ENCODE measurements around the gene ADD3. TPM values are rescaled to one million over a fixed set of nuclear protein-coding genes. Genes with fewer than 3 reads are reported as not detected.

Gene ADD3
- total and polyA plus RNA-seq, 4 donors = 15.4 to 55.9 (median 22.8) TPM

DNA sequence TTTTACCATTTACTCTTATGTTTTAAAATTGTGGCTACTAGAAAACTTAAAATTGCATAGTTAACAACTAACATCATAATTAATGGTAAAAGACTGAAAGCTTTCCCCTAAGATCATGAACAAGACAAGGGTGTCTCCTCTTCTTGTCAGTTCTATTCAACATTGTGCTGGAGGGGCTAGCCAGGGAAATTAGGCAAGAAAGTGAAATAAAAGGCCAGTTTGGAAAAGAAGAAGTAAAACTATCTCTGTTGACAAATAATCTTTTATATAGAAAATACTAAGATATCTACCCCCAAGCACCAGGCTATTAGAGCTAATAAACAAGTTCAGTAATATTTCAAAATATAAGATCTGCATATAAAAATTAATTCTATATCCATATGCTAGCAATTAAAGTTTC lies 152.7 kb downstream of the ADD3 start:
- no peaks in the 10 kb centered on the region for H3K4me1 ChIP-seq (ENCODE audit: control insufficient read depth in 4 of 4, insufficient read depth in 4 of 4, low read length in 3 of 4)
- TF ChIP-seq FOXA1 (IDR thresholded peaks at IDR 0.05) (no peak), HNF4G (IDR thresholded peaks at IDR 0.05) (no peak), JUND (IDR thresholded peaks at IDR 0.05) (no peak), HNF4A (conservative IDR thresholded peaks at IDR 0.05) (no peak), RXRA (IDR thresholded peaks at IDR 0.05) (no peak), MAX (IDR thresholded peaks at IDR 0.05) (no peak), SP1 (IDR thresholded peaks at IDR 0.05) (no peak), REST (IDR thresholded peaks at IDR 0.05) (no peak), TAF1 (conservative IDR thresholded peaks at IDR 0.05) (no peak), GABPA (IDR thresholded peaks at IDR 0.05 in 1 of 2, conservative IDR thresholded peaks at IDR 0.05 in 1 of 2) (no peak), YY1 (IDR thresholded peaks at IDR 0.05) (no peak), RAD21 (IDR thresholded peaks at IDR 0.05) (no peak), NR2F2 (IDR thresholded peaks at IDR 0.05) (no peak), ATF3 (IDR thresholded peaks at IDR 0.05) (no peak), FOXA2 (IDR thresholded peaks at IDR 0.05) (no peak), EGR1 (IDR thresholded peaks at IDR 0.05; ENCODE audit: low read depth in 2 of 2) (no peak), ZBTB33 (IDR thresholded peaks at IDR 0.05) (no peak)
- TF ChIP-seq, protein P1, sequence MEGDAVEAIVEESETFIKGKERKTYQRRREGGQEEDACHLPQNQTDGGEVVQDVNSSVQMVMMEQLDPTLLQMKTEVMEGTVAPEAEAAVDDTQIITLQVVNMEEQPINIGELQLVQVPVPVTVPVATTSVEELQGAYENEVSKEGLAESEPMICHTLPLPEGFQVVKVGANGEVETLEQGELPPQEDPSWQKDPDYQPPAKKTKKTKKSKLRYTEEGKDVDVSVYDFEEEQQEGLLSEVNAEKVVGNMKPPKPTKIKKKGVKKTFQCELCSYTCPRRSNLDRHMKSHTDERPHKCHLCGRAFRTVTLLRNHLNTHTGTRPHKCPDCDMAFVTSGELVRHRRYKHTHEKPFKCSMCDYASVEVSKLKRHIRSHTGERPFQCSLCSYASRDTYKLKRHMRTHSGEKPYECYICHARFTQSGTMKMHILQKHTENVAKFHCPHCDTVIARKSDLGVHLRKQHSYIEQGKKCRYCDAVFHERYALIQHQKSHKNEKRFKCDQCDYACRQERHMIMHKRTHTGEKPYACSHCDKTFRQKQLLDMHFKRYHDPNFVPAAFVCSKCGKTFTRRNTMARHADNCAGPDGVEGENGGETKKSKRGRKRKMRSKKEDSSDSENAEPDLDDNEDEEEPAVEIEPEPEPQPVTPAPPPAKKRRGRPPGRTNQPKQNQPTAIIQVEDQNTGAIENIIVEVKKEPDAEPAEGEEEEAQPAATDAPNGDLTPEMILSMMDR (IDR thresholded peaks at IDR 0.05; ENCODE audit: low read depth, low read length, missing input control) = no peak
- no peak overlapping the region for H3K27ac ChIP-seq (ENCODE audit: low read depth in 1 of 2, low read length in 2 of 2)
- H3K36me3 ChIP-seq (ENCODE audit: control insufficient read depth in 4 of 4, insufficient read depth in 3 of 4, low read depth in 1 of 4, low read length in 3 of 4) = no peaks in the 10 kb centered on the region
- H3K9ac ChIP-seq (ENCODE audit: low read depth in 1 of 2, low read length in 2 of 2) = no peak overlapping the region
- H3K9me3 ChIP-seq (ENCODE audit: control insufficient read depth in 4 of 4, low read length in 3 of 4) = no peaks in the 10 kb centered on the region
- H3K27me3 ChIP-seq (ENCODE audit: control insufficient read depth in 4 of 4, insufficient read depth in 4 of 4, low read length in 3 of 4) = no peaks in the 10 kb centered on the region
- no peak overlapping the region for H3K4me3 ChIP-seq (ENCODE audit: low read depth in 1 of 3, low read length in 3 of 3)
- no peak for DNase-seq (ENCODE audit: low spot score)
